ENCODE data around the gene TXNL4B.

TXNL4B gene

DNA sequence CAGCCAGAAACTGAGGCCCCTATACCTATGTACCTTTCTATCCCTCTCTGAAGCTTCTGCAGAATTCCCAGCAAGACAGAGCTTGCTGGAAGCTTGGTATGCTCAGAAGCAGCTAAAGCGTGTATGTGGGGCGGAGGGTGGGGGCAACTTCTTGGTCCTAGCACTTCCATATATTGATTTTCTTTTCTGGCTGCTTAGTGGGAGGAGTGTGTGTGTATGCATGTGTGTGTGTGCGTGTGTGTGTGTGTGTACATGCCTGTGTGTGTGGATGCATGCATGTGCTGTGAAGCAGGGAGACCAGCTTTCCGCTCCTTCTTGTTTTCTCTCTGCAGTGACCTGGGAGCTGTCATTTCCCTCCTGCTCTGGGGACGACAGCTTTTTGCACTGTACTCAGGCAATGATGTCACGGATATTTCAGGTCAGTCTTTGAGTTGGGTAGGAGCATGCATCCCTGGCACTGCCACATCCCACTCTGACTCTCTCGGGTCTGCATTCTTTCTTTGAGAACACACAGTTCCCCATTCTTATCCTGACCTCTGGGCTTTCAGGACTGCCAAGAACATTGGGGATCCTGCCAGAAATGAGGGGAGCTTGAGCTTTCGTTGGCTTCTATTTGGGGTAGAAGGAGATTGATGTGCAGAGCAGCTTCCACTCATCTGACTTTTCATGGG, 19.7 kb downstream of the TXNL4B start:
- DNase-seq (ENCODE audit: low read depth): no peak
- H3K4me3 ChIP-seq (ENCODE audit: low read length): no peak overlapping the region
- TF ChIP-seq CTCF (conservative IDR thresholded peaks at IDR 0.05; ENCODE audit: low read depth, low read length): no peak

- TF ChIP-seq CTCF (conservative IDR thresholded peaks at IDR 0.05; ENCODE audit: low read depth, low read length): no peak
- no peak for DNase-seq (ENCODE audit: low read depth)
- no peak overlapping the region for H3K4me3 ChIP-seq (ENCODE audit: low read length)
Observed at GRCh38 chr16:72072514-72073342, 20.7 kb downstream of the TXNL4B start.

DNA sequence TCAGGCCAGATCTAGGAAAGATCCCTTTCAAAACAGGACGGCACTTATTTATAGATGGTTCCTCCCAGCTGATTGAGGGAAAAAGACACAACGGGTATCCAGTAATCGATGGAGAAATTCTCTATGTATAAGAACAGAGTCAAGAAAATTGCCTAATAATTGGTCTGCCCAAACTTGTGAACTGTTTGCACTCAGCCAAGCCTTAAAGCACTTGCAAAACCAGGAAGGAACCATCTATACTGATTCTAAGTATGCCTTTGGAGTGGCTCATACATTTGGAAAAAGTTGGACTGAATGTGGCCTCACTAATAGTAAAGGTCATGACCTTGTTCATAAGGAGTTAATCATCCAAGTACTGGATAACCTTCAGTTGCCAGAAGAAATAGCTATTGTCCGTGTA, 24.5 kb downstream of the TXNL4B start:
- H3K4me3 ChIP-seq (ENCODE audit: low read length): no peak overlapping the region
- TF ChIP-seq CTCF (conservative IDR thresholded peaks at IDR 0.05; ENCODE audit: low read depth, low read length): no peak
- DNase-seq (ENCODE audit: low read depth): no peak

DNA sequence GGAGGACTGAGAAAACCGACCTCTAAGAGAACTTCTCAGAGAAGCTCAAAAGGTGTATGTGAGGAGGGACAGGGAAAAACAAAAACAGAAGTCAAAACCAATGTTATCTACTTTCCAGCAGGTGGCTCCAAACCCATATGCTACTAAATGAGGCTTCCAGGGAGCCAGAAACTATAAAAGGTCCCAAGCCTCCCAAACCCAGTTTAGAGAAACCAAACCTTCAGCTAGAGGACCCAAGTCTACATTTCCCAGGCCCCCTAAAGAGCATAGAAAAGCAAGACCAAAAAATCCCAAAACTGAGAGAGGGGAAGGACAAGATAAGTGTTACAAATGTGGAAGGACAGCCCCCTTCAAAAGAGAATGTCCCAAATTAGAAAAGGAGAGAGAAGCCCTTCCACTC, 26.7 kb downstream of the TXNL4B start:
- TF ChIP-seq CTCF (conservative IDR thresholded peaks at IDR 0.05; ENCODE audit: low read depth, low read length): peak; percentile 67
- H3K4me3 ChIP-seq (ENCODE audit: low read length): no peak overlapping the region
- peak; percentile 8 for DNase-seq (ENCODE audit: low read depth)

DNA sequence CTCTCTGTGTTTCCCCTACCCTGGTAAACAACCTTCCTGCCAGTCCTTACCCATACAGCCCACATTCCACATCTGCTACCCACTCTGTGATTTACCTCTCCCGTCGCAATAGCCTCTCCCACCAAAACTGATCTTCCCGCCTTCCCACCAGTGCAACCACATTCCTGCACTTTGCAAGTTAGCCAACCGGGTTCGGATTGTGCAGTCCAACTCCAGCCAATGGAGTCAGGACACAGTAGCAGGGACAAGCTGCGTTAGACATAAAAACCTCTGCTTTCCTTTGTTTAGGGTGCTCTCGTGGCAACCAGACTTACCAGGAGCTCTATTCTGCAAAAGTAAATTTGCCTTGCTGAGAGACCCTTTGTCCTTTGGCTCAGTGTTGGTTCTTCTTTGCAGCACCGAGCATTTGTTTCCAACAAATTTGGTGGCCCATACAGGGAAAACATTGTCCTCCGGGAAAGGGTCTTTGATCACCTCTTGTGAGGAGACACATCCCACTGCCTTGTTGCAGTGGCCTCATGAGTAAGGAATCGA, 29.0 kb downstream of the TXNL4B start:
- H3K4me3 ChIP-seq (ENCODE audit: low read length): no peak overlapping the region
- TF ChIP-seq CTCF (conservative IDR thresholded peaks at IDR 0.05; ENCODE audit: low read depth, low read length): no peak
- no peak for DNase-seq (ENCODE audit: low read depth)

DNA sequence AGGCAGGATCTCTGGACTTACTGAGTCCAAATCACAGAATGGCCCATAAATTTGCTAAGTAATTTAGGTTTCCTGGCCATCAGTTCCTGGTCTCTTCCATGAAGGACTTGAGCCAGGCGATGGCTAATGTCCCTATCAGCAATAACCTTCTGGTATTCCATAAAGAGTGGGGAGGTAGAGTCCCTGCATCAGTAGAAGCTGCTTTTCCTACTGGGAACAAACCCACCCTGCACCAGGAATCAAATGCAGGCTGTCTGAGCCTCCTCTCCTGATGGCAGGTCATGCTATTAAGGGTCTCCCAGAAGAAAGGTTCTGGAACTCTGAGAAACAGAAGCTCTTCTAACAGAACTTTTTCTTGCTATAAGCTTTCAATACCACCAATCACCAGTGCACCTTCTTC, 31.9 kb downstream of the TXNL4B start:
- no peak for DNase-seq (ENCODE audit: low read depth)
- no peak overlapping the region for H3K4me3 ChIP-seq (ENCODE audit: low read length)
- TF ChIP-seq CTCF (conservative IDR thresholded peaks at IDR 0.05; ENCODE audit: low read depth, low read length): no peak
